ENCODE results near the gene AADAT.

Gene AADAT

DNA sequence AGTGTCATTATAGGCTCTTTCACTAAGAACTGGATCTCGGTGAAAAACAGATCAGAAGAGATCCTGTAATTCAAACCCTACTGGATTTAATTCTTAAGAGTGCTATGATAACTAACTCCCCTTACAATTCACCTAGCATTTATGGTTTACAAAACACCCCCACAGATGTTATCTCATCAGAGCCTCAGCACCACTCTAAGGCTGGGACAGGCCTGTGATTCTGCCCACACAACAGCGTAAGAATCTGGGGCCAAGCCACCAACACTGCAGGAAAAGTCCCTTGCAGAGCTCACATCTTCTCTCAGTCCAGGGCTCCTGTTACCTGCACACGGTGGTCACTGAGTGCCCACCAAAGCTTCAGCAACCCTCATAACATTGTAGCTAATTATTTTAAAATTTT is 72.5 kb downstream of the AADAT start:
- TF ChIP-seq EZH2phosphoT487 (IDR thresholded peaks at IDR 0.05; ENCODE audit: low read depth) = no peak
- TF ChIP-seq, protein P1, sequence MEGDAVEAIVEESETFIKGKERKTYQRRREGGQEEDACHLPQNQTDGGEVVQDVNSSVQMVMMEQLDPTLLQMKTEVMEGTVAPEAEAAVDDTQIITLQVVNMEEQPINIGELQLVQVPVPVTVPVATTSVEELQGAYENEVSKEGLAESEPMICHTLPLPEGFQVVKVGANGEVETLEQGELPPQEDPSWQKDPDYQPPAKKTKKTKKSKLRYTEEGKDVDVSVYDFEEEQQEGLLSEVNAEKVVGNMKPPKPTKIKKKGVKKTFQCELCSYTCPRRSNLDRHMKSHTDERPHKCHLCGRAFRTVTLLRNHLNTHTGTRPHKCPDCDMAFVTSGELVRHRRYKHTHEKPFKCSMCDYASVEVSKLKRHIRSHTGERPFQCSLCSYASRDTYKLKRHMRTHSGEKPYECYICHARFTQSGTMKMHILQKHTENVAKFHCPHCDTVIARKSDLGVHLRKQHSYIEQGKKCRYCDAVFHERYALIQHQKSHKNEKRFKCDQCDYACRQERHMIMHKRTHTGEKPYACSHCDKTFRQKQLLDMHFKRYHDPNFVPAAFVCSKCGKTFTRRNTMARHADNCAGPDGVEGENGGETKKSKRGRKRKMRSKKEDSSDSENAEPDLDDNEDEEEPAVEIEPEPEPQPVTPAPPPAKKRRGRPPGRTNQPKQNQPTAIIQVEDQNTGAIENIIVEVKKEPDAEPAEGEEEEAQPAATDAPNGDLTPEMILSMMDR (IDR thresholded peaks at IDR 0.05; ENCODE audit: low read depth, low read length) = no peak
- H3K9ac ChIP-seq (ENCODE audit: low read length) = no peak overlapping the region
- no peak overlapping the region for H3K4me3 ChIP-seq (ENCODE audit: low read length)
- H3K4me2 ChIP-seq (ENCODE audit: low read length) = no peak overlapping the region
- no peak overlapping the region for H3K27ac ChIP-seq (ENCODE audit: low read length)
- no peaks in the 10 kb centered on the region for H3K27me3 ChIP-seq (ENCODE audit: low read depth, low read length)
- H3K4me1 ChIP-seq (ENCODE audit: low read length) = no peaks in the 10 kb centered on the region
- H3K36me3 ChIP-seq (replicated peaks; ENCODE audit: low read depth, low read length) = no peaks in the 10 kb centered on the region
- no peaks in the 10 kb centered on the region for H4K20me1 ChIP-seq (ENCODE audit: insufficient read depth, low read length)
- H2AFZ ChIP-seq (ENCODE audit: low read depth, low read length) = no peak overlapping the region
- H3K9me3 ChIP-seq (ENCODE audit: insufficient read depth, low read length) = no peaks in the 10 kb centered on the region
- H3K79me2 ChIP-seq (ENCODE audit: low read length) = no peaks in the 10 kb centered on the region

- Histone ChIP-seq H3K27ac (ENCODE audit: low read length) (no peak overlapping the region), H3K4me2 (ENCODE audit: low read length) (no peak overlapping the region), H2AFZ (ENCODE audit: low read depth, low read length) (no peak overlapping the region), H3K9ac (ENCODE audit: low read length) (no peak overlapping the region), H3K27me3 (ENCODE audit: low read depth, low read length) (no peaks in the 10 kb centered on the region), H3K79me2 (ENCODE audit: low read length) (no peaks in the 10 kb centered on the region), H4K20me1 (ENCODE audit: insufficient read depth, low read length) (no peaks in the 10 kb centered on the region), H3K36me3 (replicated peaks; ENCODE audit: low read depth, low read length) (no peaks in the 10 kb centered on the region), H3K4me3 (ENCODE audit: low read length) (no peak overlapping the region), H3K4me1 (ENCODE audit: low read length) (no peaks in the 10 kb centered on the region), H3K9me3 (ENCODE audit: insufficient read depth, low read length) (no peaks in the 10 kb centered on the region)
- TF ChIP-seq, protein P1 (IDR thresholded peaks at IDR 0.05; ENCODE audit: low read depth, low read length) = no peak
- TF ChIP-seq EZH2phosphoT487 (IDR thresholded peaks at IDR 0.05; ENCODE audit: low read depth) = no peak
Observed at GRCh38 chr4:170015285-170015684, 74.5 kb downstream of the AADAT start.

DNA sequence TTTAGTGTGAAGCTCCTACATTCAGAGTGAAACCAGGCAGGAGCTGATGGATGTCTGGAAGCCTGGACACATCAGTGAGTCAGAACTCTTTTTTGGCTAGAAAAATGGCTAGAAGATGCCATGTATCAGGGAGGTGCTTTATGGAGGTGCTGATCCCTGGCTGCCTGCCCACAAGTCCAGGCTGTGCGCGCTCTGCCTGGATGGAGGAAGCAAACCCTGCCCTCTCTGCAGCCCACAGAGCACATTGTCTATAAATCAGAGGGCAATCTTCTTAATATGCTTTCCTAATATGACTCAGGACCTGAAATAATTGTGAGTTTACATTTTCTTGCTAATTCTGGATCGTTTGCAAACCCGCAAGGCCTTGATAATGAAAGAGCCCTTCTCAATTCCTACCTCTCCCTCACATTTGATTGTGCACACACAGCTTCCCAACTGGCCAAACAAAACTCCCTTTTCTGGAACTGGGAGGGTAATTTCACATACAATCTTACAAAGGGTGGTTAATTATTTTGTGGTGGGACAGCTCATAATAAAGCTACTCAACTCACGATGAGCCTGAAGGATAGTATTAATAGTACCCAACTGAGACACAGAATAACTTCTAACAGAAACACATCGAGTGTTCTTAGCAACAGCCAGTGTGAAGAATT is 75.3 kb downstream of the AADAT start:
- Histone ChIP-seq H3K4me2 (ENCODE audit: low read length) (no peak overlapping the region), H3K9me3 (ENCODE audit: insufficient read depth, low read length) (no peaks in the 10 kb centered on the region), H3K79me2 (ENCODE audit: low read length) (no peaks in the 10 kb centered on the region), H3K4me1 (ENCODE audit: low read length) (no peaks in the 10 kb centered on the region), H4K20me1 (ENCODE audit: insufficient read depth, low read length) (no peaks in the 10 kb centered on the region), H2AFZ (ENCODE audit: low read depth, low read length) (no peak overlapping the region), H3K36me3 (replicated peaks; ENCODE audit: low read depth, low read length) (no peaks in the 10 kb centered on the region), H3K27ac (ENCODE audit: low read length) (no peak overlapping the region), H3K4me3 (ENCODE audit: low read length) (no peak overlapping the region), H3K27me3 (ENCODE audit: low read depth, low read length) (no peaks in the 10 kb centered on the region), H3K9ac (ENCODE audit: low read length) (no peak overlapping the region)
- TF ChIP-seq, protein P1 (IDR thresholded peaks at IDR 0.05; ENCODE audit: low read depth, low read length) = no peak

DNA sequence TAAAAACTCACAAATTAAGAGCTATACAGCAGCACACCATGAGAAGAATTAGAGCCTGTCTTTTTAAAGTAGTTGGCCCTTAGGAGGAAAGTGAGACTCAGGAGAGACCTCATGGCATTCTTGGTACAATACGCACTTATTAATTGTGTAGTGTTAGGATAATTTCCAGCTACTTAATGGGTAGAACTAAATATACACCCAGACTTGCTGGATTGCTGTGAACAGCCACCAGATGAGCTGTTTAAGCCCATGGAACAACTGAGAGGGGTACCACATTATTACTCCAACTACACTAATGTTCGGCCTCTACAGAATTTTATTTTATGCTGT is 77.2 kb downstream of the AADAT start:
- H3K4me1 ChIP-seq (ENCODE audit: low read length) = peaks cover 8% of the 10 kb centered on the region; the same call in 1 of the 2 replicates
- H3K9me3 ChIP-seq (ENCODE audit: insufficient read depth, low read length) = no peaks in the 10 kb centered on the region
- H2AFZ ChIP-seq (ENCODE audit: low read depth, low read length) = no peak overlapping the region
- no peaks in the 10 kb centered on the region for H3K27me3 ChIP-seq (ENCODE audit: low read depth, low read length)
- no peak overlapping the region for H3K9ac ChIP-seq (ENCODE audit: low read length)
- H4K20me1 ChIP-seq (ENCODE audit: insufficient read depth, low read length) = no peaks in the 10 kb centered on the region
- no peak overlapping the region for H3K27ac ChIP-seq (ENCODE audit: low read length)
- no peak overlapping the region for H3K4me2 ChIP-seq (ENCODE audit: low read length)
- TF ChIP-seq, protein P1 (IDR thresholded peaks at IDR 0.05; ENCODE audit: low read depth, low read length) = no peak
- TF ChIP-seq EZH2phosphoT487 (IDR thresholded peaks at IDR 0.05; ENCODE audit: low read depth) = no peak
- H3K79me2 ChIP-seq (ENCODE audit: low read length) = no peaks in the 10 kb centered on the region
- no peak overlapping the region for H3K4me3 ChIP-seq (ENCODE audit: low read length)
- no peaks in the 10 kb centered on the region for H3K36me3 ChIP-seq (replicated peaks; ENCODE audit: low read depth, low read length)
